Type B pancreatic cell (in vitro differentiated cells): ENCODE results near the gene LCN1. TPM values are rescaled to one million over a fixed set of nuclear protein-coding genes. Genes with fewer than 3 reads are reported as not detected.
"Not testable (repeated sequence)": the region's sequence is repeated elsewhere in the genome, so short reads cannot be mapped to it uniquely, and the experiment has no call there.

Experiments
- DNase-seq: peaks from one replicate; pipeline ENCODE4 v3.0.0; 2021; ENCODE audit warnings: mixed read lengths; ENCODE audit not compliant: unreplicated experiment; ENCODE audit errors: extremely low spot score
- H3K27ac Mint-ChIP-seq: 2 replicates; pipeline ENCODE4 v1.8.0; 2021; ENCODE audit warnings: mild to moderate bottlenecking, mixed read lengths
- H3K27me3 Mint-ChIP-seq: 2 replicates; pipeline ENCODE4 v1.8.0; 2021; ENCODE audit warnings: mixed read lengths
- H3K36me3 Mint-ChIP-seq: 2 replicates; pipeline ENCODE4 v1.8.0; 2021; ENCODE audit warnings: mixed read lengths
- H3K4me1 Mint-ChIP-seq: one replicate; pipeline ENCODE4 v1.8.0; 2021; ENCODE audit warnings: mixed read lengths; ENCODE audit not compliant: unreplicated experiment
- H3K4me3 Mint-ChIP-seq: 2 replicates; pipeline ENCODE4 v1.8.0; 2021; ENCODE audit warnings: mild to moderate bottlenecking, mixed read lengths
- H3K9me3 Mint-ChIP-seq: 2 replicates; pipeline ENCODE4 v1.8.0; 2021; ENCODE audit warnings: mixed read lengths
- CTCF ChIP-seq: fragments of 200-600 bp; sonication (generic); conservative IDR thresholded peaks from 2 replicates; pipeline ENCODE4 v1.5.0; 2021; ENCODE audit warnings: antibody characterized with exemption, mild to moderate bottlenecking
- total RNA-seq: library from RNA; stranded (reverse); gene quantifications from 2 replicates; pipeline ENCODE4 v1.2.1, GENCODE V29; 2021; ENCODE audit warnings: low replicate concordance

The LCN1 gene
- total RNA-seq, 1 donor from 2014 or later: not detected

- Mint-ChIP-seq H3K4me1 (peaks cover 9% of the 10 kb centered on the region), H3K27ac (no peak overlapping the region), H3K27me3 (peaks cover 4% of the 10 kb centered on the region), H3K36me3 (no peaks in the 10 kb centered on the region), H3K9me3 (peaks cover 6% of the 10 kb centered on the region), H3K4me3 (no peak overlapping the region)
- TF ChIP-seq CTCF: no peak
- DNase-seq: peak; percentile 32
Measured at GRCh38 chr9:135512241-135512603, 9.0 kb upstream of the LCN1 start.

GRCh38 chr9:135512904-135513303, 8.3 kb upstream of the LCN1 start:
- H3K36me3 Mint-ChIP-seq: no peaks in the 10 kb centered on the region
- no peak overlapping the region for H3K27ac Mint-ChIP-seq
- no peak overlapping the region for H3K4me3 Mint-ChIP-seq
- peaks cover 4% of the 10 kb centered on the region for H3K27me3 Mint-ChIP-seq
- H3K9me3 Mint-ChIP-seq: peaks cover 6% of the 10 kb centered on the region
- peaks cover 9% of the 10 kb centered on the region for H3K4me1 Mint-ChIP-seq
- no peak for TF ChIP-seq CTCF
- no peak for DNase-seq

- no peak overlapping the region for H3K4me3 Mint-ChIP-seq
- H3K27me3 Mint-ChIP-seq: peaks cover 4% of the 10 kb centered on the region
- H3K9me3 Mint-ChIP-seq: peaks cover 6% of the 10 kb centered on the region
- H3K27ac Mint-ChIP-seq: no peak overlapping the region
- peaks cover 9% of the 10 kb centered on the region for H3K4me1 Mint-ChIP-seq
- peak; percentile 61 for DNase-seq
- H3K36me3 Mint-ChIP-seq: no peaks in the 10 kb centered on the region
- no peak for TF ChIP-seq CTCF
Measured at GRCh38 chr9:135513351-135513846, 7.8 kb upstream of the LCN1 start.

DNA sequence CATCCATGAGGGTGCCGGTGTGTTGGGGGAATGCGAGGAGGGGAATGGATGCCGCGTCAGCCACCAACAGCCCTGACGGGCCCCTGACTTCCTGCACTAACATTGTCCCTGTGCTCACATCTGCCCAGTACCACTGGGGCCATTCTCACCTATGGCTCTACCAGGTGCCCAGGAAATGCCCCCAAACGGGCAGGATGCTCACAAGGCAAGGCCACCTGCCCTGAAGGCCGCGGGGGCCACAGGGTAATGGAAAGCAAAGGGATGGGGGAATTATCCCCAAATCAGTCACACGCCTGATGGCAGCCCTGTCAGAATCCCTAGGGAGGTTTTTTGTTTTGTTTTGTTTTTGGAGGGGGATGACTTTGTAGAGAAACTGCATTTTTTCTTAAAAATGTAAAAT, 7.3 kb upstream of the LCN1 start:
- not testable (repeated sequence) for H3K27me3 Mint-ChIP-seq, H3K27ac Mint-ChIP-seq, H3K9me3 Mint-ChIP-seq, H3K4me1 Mint-ChIP-seq, H3K4me3 Mint-ChIP-seq, H3K36me3 Mint-ChIP-seq, DNase-seq

DNA sequence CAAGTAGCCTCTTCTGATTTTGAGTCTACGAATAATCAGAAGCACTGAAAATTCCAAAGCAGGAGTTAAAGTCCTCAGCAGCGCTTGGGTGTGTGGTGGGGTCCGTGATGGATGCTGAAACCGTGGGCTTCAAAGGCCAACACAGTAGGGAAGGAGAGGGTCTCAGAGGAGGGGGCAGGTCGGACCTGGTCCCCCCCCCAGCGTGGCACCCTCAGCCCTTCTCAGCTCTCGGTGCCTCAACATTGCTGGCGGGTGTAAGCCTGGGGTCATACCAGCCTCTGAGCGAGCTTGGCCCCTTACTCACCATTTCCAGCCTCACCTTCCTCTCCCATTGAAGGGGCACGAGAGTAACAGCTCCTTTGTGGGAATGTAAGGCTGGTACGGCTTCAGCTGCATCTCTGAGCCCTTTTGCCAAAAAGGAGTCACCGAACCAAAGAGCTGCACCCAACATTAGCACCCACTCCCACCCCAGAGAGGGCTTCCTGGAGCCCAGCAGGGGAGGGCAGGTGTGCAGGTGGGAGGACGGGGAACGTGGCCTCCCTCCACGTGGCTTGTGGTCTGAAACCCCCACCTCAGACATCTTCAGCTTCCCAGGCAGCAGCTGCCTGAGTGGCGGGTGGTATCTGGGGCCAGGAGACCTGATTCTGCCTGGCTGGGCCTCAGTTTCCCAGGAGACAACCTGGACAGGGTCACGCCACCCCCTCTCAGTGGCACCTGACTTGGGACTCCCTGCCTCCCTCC, 6.7 kb upstream of the LCN1 start:
- H3K36me3 Mint-ChIP-seq: no peaks in the 10 kb centered on the region
- no peak for DNase-seq
- H3K27ac Mint-ChIP-seq: no peak overlapping the region
- peaks cover 4% of the 10 kb centered on the region for H3K27me3 Mint-ChIP-seq
- H3K4me3 Mint-ChIP-seq: no peak overlapping the region
- H3K4me1 Mint-ChIP-seq: peaks cover 9% of the 10 kb centered on the region
- no peak for TF ChIP-seq CTCF
- H3K9me3 Mint-ChIP-seq: peaks cover 1% of the 10 kb centered on the region

DNA sequence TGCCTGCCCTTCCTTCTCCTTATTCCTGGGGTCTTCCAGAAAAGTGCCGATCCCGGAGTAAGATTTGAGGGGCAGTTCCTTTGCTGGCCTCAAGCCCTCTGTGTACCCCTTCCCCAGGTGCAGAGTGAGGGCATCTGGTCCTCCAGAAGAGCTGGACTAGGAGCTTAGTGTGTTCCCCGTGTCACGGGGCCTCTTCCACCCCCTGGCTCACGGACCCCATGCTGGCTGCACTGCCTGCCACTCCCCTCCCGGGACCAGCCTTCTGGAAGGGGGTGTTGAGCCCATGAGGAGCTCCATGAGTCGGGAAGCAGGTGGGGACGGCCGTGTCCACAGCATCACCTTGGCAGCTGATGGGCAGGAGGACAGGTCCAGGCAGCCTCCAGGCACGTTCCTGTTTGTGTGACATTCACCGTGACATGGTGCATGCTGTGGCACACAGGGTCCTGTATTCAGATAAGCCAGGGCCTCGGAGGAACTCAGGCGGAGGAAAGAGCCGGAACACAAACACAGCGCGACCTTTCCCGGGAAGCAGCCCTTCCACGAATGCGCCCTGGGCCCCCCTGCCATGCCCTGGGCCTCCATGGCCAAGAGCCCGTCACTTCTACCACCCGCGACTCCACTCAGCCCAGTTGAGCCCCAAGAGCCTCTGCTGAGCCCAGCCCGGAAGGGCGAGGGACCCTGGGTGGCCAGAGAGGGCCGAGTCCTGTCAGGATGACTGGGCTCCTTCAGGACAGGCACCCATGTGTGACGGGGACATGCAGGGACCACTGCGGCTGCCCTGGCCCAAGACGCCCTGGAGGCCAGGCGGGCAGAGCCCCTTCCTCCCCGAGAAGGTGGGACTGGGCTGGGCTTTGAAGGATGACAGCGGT, 5.9 kb upstream of the LCN1 start:
- Mint-ChIP-seq H3K36me3 (no peaks in the 10 kb centered on the region), H3K27ac (no peak overlapping the region), H3K9me3 (no peaks in the 10 kb centered on the region), H3K4me3 (no peak overlapping the region), H3K4me1 (peaks cover 9% of the 10 kb centered on the region), H3K27me3 (peaks cover 4% of the 10 kb centered on the region)
- no peak for DNase-seq
- TF ChIP-seq CTCF: no peak
